HG02938 (cell line): ENCODE data around the gene CACNA2D2.

ENCODE experiments used
- ATAC-seq: cut with Tn5 transposase; IDR thresholded peaks from one replicate; pipeline ENCODE4 v1.9.1; 2021; ENCODE audit warnings: mild to moderate bottlenecking, moderate library complexity; ENCODE audit not compliant: unreplicated experiment

Gene CACNA2D2

DNA sequence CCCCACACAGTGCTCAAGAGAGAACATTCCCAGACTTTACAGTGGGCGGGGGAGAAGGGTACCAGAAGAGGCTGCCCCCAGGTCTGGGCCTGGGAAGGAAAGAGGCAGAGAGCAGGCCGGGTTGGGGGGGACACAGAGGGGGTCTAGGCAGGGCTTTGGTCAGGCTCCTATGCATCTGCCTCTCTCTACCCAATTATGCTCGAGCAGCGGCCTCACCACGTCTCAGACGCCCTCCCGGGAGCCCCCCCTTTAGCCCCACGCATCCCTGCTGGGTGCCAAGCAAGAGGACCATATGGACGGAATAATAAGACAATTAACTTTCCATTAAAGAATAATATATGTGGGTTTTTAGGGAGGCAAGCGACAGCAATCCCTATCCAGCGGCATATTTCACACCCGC lies 32.8 kb downstream of the CACNA2D2 start:
- no peak for ATAC-seq

DNA sequence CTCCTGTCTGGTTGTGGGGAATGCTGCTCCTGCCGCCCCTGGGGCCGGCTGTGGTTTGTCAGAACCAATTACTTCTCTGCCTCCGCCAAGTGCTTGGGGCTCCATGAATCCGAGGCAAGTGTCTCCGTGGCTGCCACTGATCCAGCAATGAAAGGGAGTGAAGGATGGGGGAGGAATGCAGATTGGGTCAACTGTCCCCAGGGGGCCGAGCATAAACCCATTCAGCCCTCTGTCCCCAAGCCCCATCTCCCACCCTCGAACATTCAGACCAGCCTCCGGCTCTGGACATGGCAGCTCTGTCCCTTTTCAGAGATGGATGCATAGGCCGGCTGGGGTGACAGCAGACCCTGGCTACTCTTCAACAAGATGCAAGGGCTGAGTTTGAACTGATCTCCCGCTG lies 35.5 kb downstream of the CACNA2D2 start:
- no peak for ATAC-seq

DNA sequence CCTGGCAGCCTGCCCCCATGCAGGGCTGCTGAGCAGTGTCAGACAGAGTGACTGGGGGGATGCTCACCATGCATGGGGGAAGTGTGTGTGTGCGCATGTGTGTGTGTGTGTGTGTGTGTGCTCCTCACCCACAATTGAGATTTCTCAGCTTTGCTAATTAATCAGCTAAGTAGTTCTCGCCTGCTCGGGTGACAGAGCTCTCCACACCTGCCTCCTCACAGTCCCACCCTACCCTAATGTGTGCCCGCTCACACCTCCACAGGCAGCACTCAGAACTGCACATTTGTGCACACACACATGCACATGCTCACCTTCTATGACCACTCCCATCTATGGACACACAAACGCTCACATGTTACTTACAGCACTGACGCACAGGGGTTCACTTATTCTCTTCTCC lies 37.3 kb downstream of the CACNA2D2 start:
- no peak for ATAC-seq

- no peak for ATAC-seq
Observed at GRCh38 chr3:50464569-50464968, 38.9 kb downstream of the CACNA2D2 start.

DNA sequence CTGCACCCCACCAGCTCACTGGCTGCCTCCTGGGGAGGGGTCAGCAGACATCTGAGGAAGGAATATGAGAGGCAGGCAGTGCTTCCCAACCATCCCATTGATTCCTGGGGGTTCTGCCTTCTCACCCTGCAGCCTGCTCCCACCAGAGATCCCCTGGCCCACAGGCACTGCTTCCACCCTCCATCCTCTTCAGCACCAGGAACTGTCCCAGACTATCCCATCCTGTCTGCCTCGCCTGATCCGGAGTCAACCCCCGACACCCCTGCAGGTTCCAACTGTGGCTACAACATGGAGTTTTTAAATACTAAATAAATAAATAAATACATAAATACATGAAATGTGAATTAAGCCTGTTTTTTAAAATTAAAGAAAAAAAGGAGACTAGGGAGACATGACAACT lies 43.6 kb downstream of the CACNA2D2 start:
- ATAC-seq = no peak

DNA sequence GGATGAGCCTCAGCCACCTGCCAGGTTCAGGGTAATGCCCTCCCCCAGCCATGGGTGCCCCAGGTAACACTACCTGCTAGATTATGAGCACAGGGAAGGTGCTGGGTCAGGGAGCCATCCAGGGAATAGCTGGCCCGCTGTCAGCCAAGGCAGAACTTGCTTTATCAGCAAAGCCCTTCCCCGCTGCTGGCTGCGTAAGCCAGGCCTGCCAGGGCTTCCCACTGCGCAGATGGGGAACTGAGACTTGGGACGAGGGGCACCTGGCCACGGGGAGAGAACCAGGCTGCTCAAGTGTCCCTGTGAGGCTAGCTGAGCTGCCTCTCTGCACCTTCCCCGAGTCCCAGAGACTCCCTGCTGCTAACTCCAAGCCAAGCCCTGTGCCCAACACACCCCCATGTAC lies 45.4 kb downstream of the CACNA2D2 start:
- ATAC-seq = no peak

DNA sequence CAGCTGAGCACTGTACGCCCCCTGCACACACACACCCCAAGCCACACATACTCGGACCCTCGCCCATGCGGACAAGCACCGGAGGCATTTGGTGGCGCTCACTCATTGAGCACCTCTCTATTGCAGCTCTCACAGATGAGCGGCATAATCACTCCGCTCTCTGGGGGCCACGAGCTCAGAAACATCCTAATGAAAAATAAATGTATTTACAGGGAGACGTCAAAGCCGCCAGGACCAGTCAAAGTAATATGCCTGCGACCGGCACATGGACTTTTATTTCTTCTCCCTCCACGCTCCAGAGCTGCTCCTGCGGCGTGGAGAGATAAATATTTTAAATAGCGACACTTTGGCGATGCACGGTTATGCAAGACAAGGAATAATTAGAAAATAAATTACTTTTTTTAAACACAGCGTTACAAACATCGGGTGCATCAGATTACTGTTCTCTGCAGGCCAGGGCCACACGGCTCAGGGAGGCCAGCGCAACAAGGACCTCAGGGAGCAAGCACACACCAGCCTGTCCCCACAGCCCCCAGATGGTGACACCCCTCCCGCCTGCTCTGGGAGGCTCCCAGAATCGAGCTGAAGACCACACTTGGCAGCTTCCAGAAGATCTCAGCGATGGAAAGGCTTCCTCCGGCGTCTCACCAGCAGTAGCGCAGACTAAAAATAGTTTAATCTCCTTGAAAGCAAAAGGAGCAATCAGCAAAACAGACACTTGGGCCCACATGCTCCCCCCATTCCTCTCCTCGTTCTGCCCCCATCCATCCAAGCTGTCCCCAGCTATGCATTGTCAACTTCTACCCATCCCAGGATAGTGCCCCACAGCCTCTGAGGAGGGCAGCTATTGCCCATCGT lies 48.0 kb downstream of the CACNA2D2 start:
- no peak for ATAC-seq

- ATAC-seq = no peak
Observed at GRCh38 chr3:50454481-50455070, 48.9 kb downstream of the CACNA2D2 start.

DNA sequence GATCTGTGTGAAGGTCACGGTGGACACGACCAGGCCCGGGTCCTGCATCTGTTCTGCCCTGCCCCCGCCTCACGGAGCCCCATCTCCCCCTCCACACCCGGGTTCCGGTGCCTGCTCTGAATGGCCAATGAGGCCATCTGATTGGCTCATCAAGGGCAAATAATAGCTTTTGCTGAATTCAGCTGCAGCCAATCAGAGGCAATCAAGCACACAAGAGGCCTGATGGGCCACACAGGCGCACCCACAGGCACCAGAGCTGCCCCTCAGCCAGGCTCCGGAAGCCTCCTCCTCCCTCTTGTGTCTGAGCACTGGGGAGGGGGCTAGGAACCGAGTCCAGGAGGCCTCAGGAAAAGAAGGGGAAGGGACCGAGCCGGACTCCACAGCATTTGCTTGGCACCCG lies 49.5 kb downstream of the CACNA2D2 start:
- ATAC-seq = no peak

- no peak for ATAC-seq
Observed at GRCh38 chr3:50450209-50450921, 53.1 kb downstream of the CACNA2D2 start.

GRCh38 chr3:50448752-50449539 lies 54.5 kb downstream of the CACNA2D2 start:
- ATAC-seq = no peak

DNA sequence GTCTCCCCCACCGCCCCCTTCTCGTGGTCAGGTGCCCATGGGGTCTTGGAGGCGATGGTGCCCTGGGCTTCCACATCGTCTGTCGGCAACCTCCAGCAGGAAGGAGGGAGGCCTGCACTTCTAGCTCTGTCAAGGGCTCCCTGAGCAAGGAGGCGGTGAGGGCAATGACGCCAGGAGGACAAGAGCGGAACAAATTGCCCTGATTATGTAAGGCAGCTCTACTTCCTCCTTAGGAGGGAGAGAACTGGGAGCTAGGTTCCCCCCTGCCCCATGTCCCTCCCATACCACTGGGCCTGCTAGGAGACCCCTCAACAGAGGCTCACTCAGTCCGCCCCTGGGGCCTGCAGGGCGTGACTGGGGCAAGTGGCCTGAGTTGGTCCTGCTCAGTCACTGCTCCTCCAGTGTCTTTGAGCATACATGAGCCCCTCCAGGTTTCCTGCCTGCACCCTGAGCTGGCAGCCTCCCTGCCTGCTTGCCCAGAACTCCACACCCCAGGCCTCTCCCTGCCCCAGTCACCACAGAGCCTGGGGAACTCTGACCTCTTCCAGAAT lies 56.1 kb downstream of the CACNA2D2 start:
- no peak for ATAC-seq

DNA sequence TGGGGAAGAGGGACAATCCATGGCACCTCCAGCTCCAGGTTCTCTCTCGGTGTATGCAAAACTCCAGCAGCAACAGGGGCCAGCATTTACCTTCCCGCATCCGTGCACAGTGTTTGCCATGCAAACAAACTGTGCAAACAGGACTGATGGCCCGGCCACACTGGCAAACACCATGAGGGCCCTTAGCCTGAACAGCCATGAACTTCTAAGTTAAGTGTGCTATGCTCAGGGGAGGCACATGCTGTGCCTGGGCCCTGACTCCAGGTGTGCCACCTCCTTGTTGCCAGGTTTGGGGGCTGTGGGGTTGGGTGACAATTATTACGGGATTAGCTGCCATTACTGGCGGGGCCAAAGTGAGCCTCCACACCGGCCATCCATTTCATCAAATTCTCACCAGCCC lies 57.5 kb downstream of the CACNA2D2 start:
- ATAC-seq = no peak

GRCh38 chr3:50444782-50445181 lies 58.7 kb downstream of the CACNA2D2 start:
- ATAC-seq = no peak

DNA sequence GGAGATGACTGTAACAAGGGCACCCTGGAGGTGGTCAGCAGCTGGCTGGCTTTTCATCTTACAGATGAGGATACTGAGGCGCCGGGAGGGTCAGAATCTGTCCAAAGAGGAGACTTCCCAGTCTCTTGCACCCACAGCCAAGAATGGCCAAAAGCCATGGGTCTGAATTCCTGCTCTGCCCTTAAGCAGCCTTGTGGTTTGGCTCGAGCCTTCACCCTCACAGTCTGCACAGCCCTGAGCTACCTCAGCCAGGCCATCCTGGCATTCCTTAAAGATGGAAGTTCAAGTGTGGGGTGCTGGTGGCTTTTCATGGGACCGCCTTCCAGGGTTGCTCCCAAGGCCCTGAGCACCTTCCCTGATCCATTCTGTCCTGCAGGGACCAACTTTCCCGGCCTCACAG lies 59.2 kb downstream of the CACNA2D2 start:
- ATAC-seq = no peak

GRCh38 chr3:50442945-50443579 lies 60.4 kb downstream of the CACNA2D2 start:
- ATAC-seq = no peak

GRCh38 chr3:50441424-50442217 lies 61.8 kb downstream of the CACNA2D2 start:
- ATAC-seq = no peak

GRCh38 chr3:50436114-50436674 lies 67.2 kb downstream of the CACNA2D2 start:
- ATAC-seq = no peak
